H9 (cell line): ENCODE results near the gene TAF4B. TPM values are rescaled to one million over a fixed set of nuclear protein-coding genes. Genes with fewer than 3 reads are reported as not detected.
A peak's percentile ranks its signal among the peaks of the same experiment; 100 is the strongest.

ENCODE experiments used
- DNase-seq: peaks from one replicate; pipeline ENCODE4 v3.0.0-alpha.2; 2017
- H2AFZ ChIP-seq: one replicate; pipeline ENCODE4 v1.6.1; 2013; ENCODE audit warnings: mild to moderate bottlenecking, low read length, control low read depth, moderate library complexity
- H2AK5ac ChIP-seq: 2 replicates; pipeline ENCODE4 v1.6.1; 2013; ENCODE audit warnings: low read length, control low read depth, mixed read lengths; ENCODE audit not compliant: insufficient read length
- H2BK120ac ChIP-seq: one replicate; pipeline ENCODE4 v1.6.1; 2013; ENCODE audit warnings: low read depth, mild to moderate bottlenecking, low read length, control low read depth, inconsistent platforms; ENCODE audit not compliant: poor library complexity, severe bottlenecking
- H2BK12ac ChIP-seq: 2 replicates; pipeline ENCODE4 v1.6.1; 2013; ENCODE audit warnings: low read length, control low read depth, mixed read lengths, low read depth; ENCODE audit not compliant: insufficient read length
- H2BK15ac ChIP-seq: 2 replicates; pipeline ENCODE4 v1.6.1; 2013; ENCODE audit warnings: low read depth, low read length, control low read depth
- H2BK20ac ChIP-seq: one replicate; pipeline ENCODE4 v1.6.1; 2013; ENCODE audit warnings: low read depth, mild to moderate bottlenecking, low read length, control low read depth, inconsistent platforms; ENCODE audit not compliant: poor library complexity, severe bottlenecking
- H2BK5ac ChIP-seq: 2 replicates; pipeline ENCODE4 v1.6.1; 2013; ENCODE audit warnings: low read length, control low read depth, mixed read lengths; ENCODE audit not compliant: insufficient read length
- H3K14ac ChIP-seq: 2 replicates; pipeline ENCODE4 v1.6.1; 2013; ENCODE audit warnings: low read length, control low read depth; ENCODE audit not compliant: insufficient read depth
- H3K18ac ChIP-seq: 2 replicates; pipeline ENCODE4 v1.6.1; 2013; ENCODE audit warnings: low read depth, mild to moderate bottlenecking, mixed read lengths, low read length, control low read depth; ENCODE audit not compliant: insufficient read length
- H3K23ac ChIP-seq: 2 replicates; pipeline ENCODE4 v1.6.1; 2013; ENCODE audit warnings: low read length, control low read depth, mixed read lengths, low read depth; ENCODE audit not compliant: insufficient read length
- H3K23me2 ChIP-seq: 2 replicates; pipeline ENCODE4 v1.6.1; 2013; ENCODE audit warnings: low read depth, mild to moderate bottlenecking, mixed read lengths, low read length, control low read depth; ENCODE audit not compliant: insufficient read length, poor library complexity, severe bottlenecking
- H3K27ac ChIP-seq: 2 replicates; pipeline ENCODE4 v1.5.1; 2013; ENCODE audit warnings: low read length, control low read depth, mixed read lengths, low read depth; ENCODE audit not compliant: insufficient read length
- H3K27me3 ChIP-seq: 2 replicates; pipeline ENCODE4 v1.6.1; 2013; ENCODE audit warnings: low read length, control low read depth, inconsistent platforms; ENCODE audit not compliant: insufficient read depth
- H3K4ac ChIP-seq: 2 replicates; pipeline ENCODE4 v1.6.1; 2013; ENCODE audit warnings: low read depth, mild to moderate bottlenecking, control low read depth, inconsistent platforms, low read length, moderate library complexity
- H3K4me1 ChIP-seq: 2 replicates; pipeline ENCODE4 v1.6.1; 2013; ENCODE audit warnings: low read length, control low read depth, inconsistent platforms; ENCODE audit not compliant: insufficient read depth
- H3K4me2 ChIP-seq: 2 replicates; pipeline ENCODE4 v1.6.1; 2013; ENCODE audit warnings: low read length, control low read depth, mixed read lengths; ENCODE audit not compliant: insufficient read length, insufficient read depth
- H3K56ac ChIP-seq: 2 replicates; pipeline ENCODE4 v1.6.1; 2013; ENCODE audit warnings: low read depth, mild to moderate bottlenecking, mixed read lengths, low read length, control low read depth; ENCODE audit not compliant: insufficient read length
- H3K79me1 ChIP-seq: 2 replicates; pipeline ENCODE4 v1.6.1; 2013; ENCODE audit warnings: low read depth, mild to moderate bottlenecking, moderate library complexity, low read length, control low read depth, inconsistent platforms; ENCODE audit not compliant: insufficient read depth, poor library complexity, severe bottlenecking
- H3K79me2 ChIP-seq: 2 replicates; pipeline ENCODE4 v1.6.1; 2013; ENCODE audit warnings: low read length, control low read depth, inconsistent platforms; ENCODE audit not compliant: insufficient read depth
- H3K9ac ChIP-seq: 2 replicates; pipeline ENCODE4 v1.6.1; 2013; ENCODE audit warnings: low read length, control low read depth, mixed read lengths; ENCODE audit not compliant: insufficient read length; ENCODE audit errors: extremely low read depth
- H3K9me3 ChIP-seq: one replicate; pipeline ENCODE4 v1.6.1; 2013; ENCODE audit warnings: low read depth, low read length, inconsistent platforms; ENCODE audit not compliant: control insufficient read depth
- H3T11ph ChIP-seq: one replicate; pipeline ENCODE4 v1.6.1; 2013; ENCODE audit warnings: mild to moderate bottlenecking, low read length, control low read depth, inconsistent platforms
- H4K20me1 ChIP-seq: one replicate; pipeline ENCODE4 v1.6.1; 2013; ENCODE audit not compliant: control insufficient read depth, insufficient read length, insufficient read depth
- H4K5ac ChIP-seq: 2 replicates; pipeline ENCODE4 v1.6.1; 2013; ENCODE audit warnings: low read depth, mild to moderate bottlenecking, mixed read lengths, low read length, control low read depth; ENCODE audit not compliant: insufficient read length
- H4K8ac ChIP-seq: replicated peaks from 2 replicates; pipeline ENCODE4 v1.6.1; 2013; ENCODE audit warnings: low read length, control low read depth, mixed read lengths, low read depth; ENCODE audit not compliant: insufficient read length
- H4K91ac ChIP-seq: 2 replicates; pipeline ENCODE4 v1.6.1; 2013; ENCODE audit warnings: low read depth, mild to moderate bottlenecking, moderate library complexity, mixed read lengths, low read length, control low read depth; ENCODE audit not compliant: insufficient read length
- H3K27ac Mint-ChIP-seq, 3 experiments: 2 replicates in 2 of 3; 3 replicates in 1 of 3; pipeline ENCODE4 v1.8.0; 2020 to 2021; ENCODE audit warnings: mixed read lengths in 3 of 3, mild to moderate bottlenecking in 1 of 3, moderate library complexity in 1 of 3
- H3K27me3 Mint-ChIP-seq: 2 replicates; pipeline ENCODE4 v1.8.0; 2021; ENCODE audit warnings: low read depth, mild to moderate bottlenecking, moderate library complexity, mixed read lengths
- H3K36me3 Mint-ChIP-seq, 3 experiments: 2 replicates in 2 of 3; 3 replicates in 1 of 3; pipeline ENCODE4 v1.8.0; 2020 to 2021; ENCODE audit warnings: low read depth in 3 of 3, mixed read lengths in 3 of 3; ENCODE audit not compliant: insufficient read depth in 1 of 3
- H3K4me1 Mint-ChIP-seq, 2 experiments: 2 replicates each; pipeline ENCODE4 v1.8.0; 2020; ENCODE audit warnings: mixed read lengths in 2 of 2
- H3K4me3 Mint-ChIP-seq, 2 experiments: 2 replicates in 1 of 2; 3 replicates in 1 of 2; pipeline ENCODE4 v1.8.0; 2020 to 2021; ENCODE audit warnings: mild to moderate bottlenecking in 2 of 2, mixed read lengths in 2 of 2, moderate library complexity in 1 of 2
- H3K9me3 Mint-ChIP-seq, 2 experiments: 2 replicates in 1 of 2; 3 replicates in 1 of 2; pipeline ENCODE4 v1.8.0; 2020; ENCODE audit warnings: mild to moderate bottlenecking in 2 of 2, mixed read lengths in 2 of 2, moderate library complexity in 1 of 2
- CTCF ChIP-seq: fragments of 200-600 bp; sonication (generic); conservative IDR thresholded peaks from 3 replicates; pipeline ENCODE4 v1.8.0; 2021; ENCODE audit warnings: antibody characterized with exemption, mild to moderate bottlenecking
- WGBS: extraction: QIAGEN DNeasy Blood & Tissue Kit; methylation state at CpG from one replicate; pipeline ENCODE4 v1.1.7; 2013; ENCODE audit warnings: missing lambda C conversion rate, low lambda C conversion rate, mixed read lengths; ENCODE audit not compliant: insufficient read length; ENCODE audit errors: extremely low coverage; 5-methylcytosine and 5-hydroxymethylcytosine counted together
- total RNA-seq: library from RNA; stranded (reverse); gene quantifications from 2 replicates; pipeline ENCODE4 v1.2.1, GENCODE V29; 2021

TAF4B gene
- total RNA-seq, 1 experiment from 2014 or later: 19.8 TPM

- no peaks in the 10 kb centered on the region for H3K27me3 Mint-ChIP-seq
- H3K27ac Mint-ChIP-seq: 0 out of 7 replicates have a peak overlapping the region, but pooled peaks of 1 of the 3 experiments have one; percentile 1
- TF ChIP-seq CTCF: no peak
- no peaks in the 10 kb centered on the region for H3K9me3 ChIP-seq
- H3K18ac ChIP-seq: no peak overlapping the region
- no peaks in the 10 kb centered on the region for H3K4me1 Mint-ChIP-seq
- no peak overlapping the region for H3K27ac ChIP-seq
- no peak overlapping the region for H4K5ac ChIP-seq
- no peaks in the 10 kb centered on the region for H3K9me3 Mint-ChIP-seq
- no peaks in the 10 kb centered on the region for H3K23me2 ChIP-seq
- no peak overlapping the region for H3K4me2 ChIP-seq
- H2BK20ac ChIP-seq: no peak overlapping the region
- H3K4ac ChIP-seq: no peak overlapping the region
- H3K36me3 Mint-ChIP-seq: peaks cover 2 to 10% (median 4%) of the 10 kb centered on the region in 3 experiments; a peak in 4 of 7 replicates
- no peak overlapping the region for H2BK12ac ChIP-seq
- no peaks in the 10 kb centered on the region for H3K27me3 ChIP-seq
- H2AK5ac ChIP-seq: no peak overlapping the region
- H4K8ac ChIP-seq: no peak overlapping the region
- H3K4me1 ChIP-seq: no peaks in the 10 kb centered on the region
- H2BK15ac ChIP-seq: no peak overlapping the region
- H3K79me1 ChIP-seq: no peaks in the 10 kb centered on the region
- no CpG with 5 or more reads among the region's 4 CpGs for WGBS
- no peak overlapping the region for H4K91ac ChIP-seq
- H4K20me1 ChIP-seq: no peaks in the 10 kb centered on the region
- no peak overlapping the region for H2BK5ac ChIP-seq
- H3T11ph ChIP-seq: no peak overlapping the region
- H3K14ac ChIP-seq: no peak overlapping the region
- H3K23ac ChIP-seq: no peak overlapping the region
- H2BK120ac ChIP-seq: no peak overlapping the region
- no peaks in the 10 kb centered on the region for H3K79me2 ChIP-seq
- no peak overlapping the region for H3K56ac ChIP-seq
- H3K4me3 Mint-ChIP-seq: no peak overlapping the region
- no peak overlapping the region for H3K9ac ChIP-seq
- no peak overlapping the region for H2AFZ ChIP-seq
- no peak for DNase-seq
Measured at GRCh38 chr18:26335571-26336487, 109.6 kb downstream of the TAF4B start.
